A549 (cell line): Measurements from ENCODE around the gene KAT2A. TPM values are rescaled to one million over a fixed set of nuclear protein-coding genes. Genes with fewer than 3 reads are reported as not detected.

ENCODE experiments used
- ATAC-seq, 2 experiments: fragments of 200-7000 bp in 1 of 2; fragments of >200 bp in 1 of 2; cut with Nextera tagmentation in 1 of 2; cut with Tn5 transposase in 1 of 2; 3 replicates each; pipeline versions ENCODE4 v1.8.0 to v1.9.1; 2018 to 2020; ENCODE audit warnings: mild to moderate bottlenecking in 1 of 2, moderate library complexity in 1 of 2
- CTCF ChIA-PET: fragments of 300-600 bp; sonication (Branson Sonifier 250); formaldehyde crosslinking; extraction: SDS; loops from one replicate; lab custom pipeline; 2021; ENCODE audit warnings: antibody characterized with exemption, inconsistent platforms; lab: Yijun Ruan, JAX
- POLR2A ChIA-PET: fragments of 350-600 bp; formaldehyde crosslinking; extraction: SDS; loops from one replicate; lab custom pipeline; 2021; ENCODE audit warnings: antibody characterized with exemption, inconsistent platforms; lab: Yijun Ruan, JAX
- DNase-seq, 2 experiments: peaks; one replicate each; pipeline versions ENCODE4 v3.0.0 to v3.0.0-alpha.2; 2011 to 2016; ENCODE audit warnings: low read depth in 1 of 2, low spot score in 1 of 2
- FAIRE-seq: peaks from 2 replicates; lab custom pipeline; 2011; peaks lifted over from hg19 to GRCh38; lab: Jason Lieb, UNC
- H3K27ac ChIP-seq, 2 experiments: fragments of >200 bp; sonication (Bioruptor Twin); formaldehyde crosslinking; 3 replicates each; pipeline ENCODE4 v1.5.1; 2016 to 2017
- H3K4me1 ChIP-seq: fragments of >200 bp; sonication (Bioruptor Twin); formaldehyde crosslinking; 3 replicates; pipeline ENCODE4 v1.6.1; 2016
- H3K4me2 ChIP-seq: fragments of >200 bp; sonication (Bioruptor Twin); formaldehyde crosslinking; 3 replicates; pipeline ENCODE4 v1.6.1; 2016
- H3K4me3 ChIP-seq: fragments of >200 bp; sonication (Bioruptor Twin); formaldehyde crosslinking; 3 replicates; pipeline ENCODE4 v1.5.1; 2016
- H3K9me3 ChIP-seq: fragments of >200 bp; sonication (Bioruptor Twin); formaldehyde crosslinking; 3 replicates; pipeline ENCODE4 v1.6.1; 2016
- CBX2 ChIP-seq: fragments of 200-600 bp; sonication (generic); IDR thresholded peaks from 2 replicates; pipeline ENCODE4 v1.6.1; 2016; ENCODE audit warnings: low read depth, mild to moderate bottlenecking, borderline replicate concordance
- CBX8 ChIP-seq: fragments of 200-600 bp; sonication (generic); IDR thresholded peaks from 2 replicates; pipeline ENCODE4 v1.6.1; 2016
- CEBPB ChIP-seq, 2 experiments: fragments of >200 bp in 1 of 2; sonication (Bioruptor Twin) in 1 of 2; formaldehyde crosslinking in 1 of 2; IDR thresholded peaks; 2 replicates each; pipeline ENCODE4 v1.6.1; 2012 to 2016
- CTCF ChIP-seq: fragments of >200 bp; sonication (Bioruptor Twin); formaldehyde crosslinking; IDR thresholded peaks from 3 replicates; pipeline ENCODE4 v1.5.1; 2016
- EHF ChIP-seq: fragments of 250-450 bp; sonication (Bioruptor Pico); IDR thresholded peaks from 2 replicates; pipeline ENCODE4 v1.5.0; 2020; ENCODE audit warnings: mild to moderate bottlenecking
- ELK1 ChIP-seq: fragments of 150-350 bp; IDR thresholded peaks from 2 replicates; pipeline ENCODE4 v1.6.1; 2014; ENCODE audit warnings: low read depth, mild to moderate bottlenecking, low read length
- HES2 ChIP-seq: fragments of >200 bp; sonication (Bioruptor Twin); formaldehyde crosslinking; IDR thresholded peaks from 2 replicates; pipeline ENCODE4 v1.6.1; 2016
- HMGXB4 ChIP-seq: fragments of 250-450 bp; sonication (Bioruptor Pico); IDR thresholded peaks from 2 replicates; pipeline ENCODE4 v1.5.0; 2021; ENCODE audit warnings: mild to moderate bottlenecking, moderate library complexity, borderline replicate concordance
- HOXA7 ChIP-seq: fragments of 250-450 bp; sonication (Bioruptor Pico); IDR thresholded peaks from 2 replicates; pipeline ENCODE4 v1.5.0; 2020; ENCODE audit warnings: mild to moderate bottlenecking, moderate library complexity
- KDM1A ChIP-seq: fragments of 200-600 bp; sonication (generic); IDR thresholded peaks from 2 replicates; pipeline ENCODE4 v1.6.1; 2016; ENCODE audit warnings: low read depth, mild to moderate bottlenecking
- KDM5A ChIP-seq: fragments of 200-600 bp; sonication (generic); IDR thresholded peaks from 2 replicates; pipeline ENCODE4 v1.6.1; 2016; ENCODE audit warnings: antibody characterized with exemption, mild to moderate bottlenecking
- MAX ChIP-seq: IDR thresholded peaks from 2 replicates; pipeline ENCODE4 v1.6.1; 2012
- MAZ ChIP-seq: fragments of 150-350 bp; IDR thresholded peaks from 2 replicates; pipeline ENCODE4 v1.6.1; 2014; ENCODE audit warnings: antibody characterized with exemption, low read depth, low read length, borderline replicate concordance
- PBX3 ChIP-seq: IDR thresholded peaks from 2 replicates; pipeline ENCODE4 v1.6.1; 2012
- RAD21 ChIP-seq, 2 experiments: fragments of >200 bp in 1 of 2; sonication (Bioruptor Twin) in 1 of 2; formaldehyde crosslinking in 1 of 2; IDR thresholded peaks in 1 of 2; conservative IDR thresholded peaks in 1 of 2; 2 replicates in 1 of 2; 3 replicates in 1 of 2; pipeline ENCODE4 v1.6.1; 2012 to 2018; ENCODE audit warnings: inconsistent platforms in 1 of 2
- REST ChIP-seq: fragments of 200-600 bp; sonication (generic); IDR thresholded peaks from 2 replicates; pipeline ENCODE4 v1.6.1; 2016; ENCODE audit warnings: antibody characterized with exemption, mild to moderate bottlenecking, moderate library complexity
- SMC3 ChIP-seq: fragments of >200 bp; sonication (Bioruptor Twin); formaldehyde crosslinking; IDR thresholded peaks from 3 replicates; pipeline ENCODE4 v1.6.1; 2018; ENCODE audit warnings: inconsistent platforms
- TP53 ChIP-seq: fragments of 250-450 bp; sonication (Bioruptor Pico); IDR thresholded peaks from 2 replicates; pipeline ENCODE4 v1.5.0; 2021; ENCODE audit warnings: mild to moderate bottlenecking, moderate library complexity
- ZC3H11A ChIP-seq: fragments of 450-650 bp; IDR thresholded peaks from 2 replicates; pipeline ENCODE4 v1.6.1; 2014; ENCODE audit warnings: antibody characterized with exemption, mild to moderate bottlenecking
- ZFP36 ChIP-seq: fragments of 450-650 bp; IDR thresholded peaks from 2 replicates; pipeline ENCODE4 v1.6.1; 2014; ENCODE audit warnings: borderline replicate concordance; ENCODE audit not compliant: partially characterized antibody
- ZNF302 ChIP-seq: fragments of 250-450 bp; sonication (Bioruptor Pico); IDR thresholded peaks from 2 replicates; pipeline ENCODE4 v1.9.0; 2021; ENCODE audit warnings: inconsistent platforms, mild to moderate bottlenecking, moderate library complexity
- ZSCAN20 ChIP-seq: fragments of 250-450 bp; sonication (Bioruptor Pico); IDR thresholded peaks from 2 replicates; pipeline ENCODE4 v1.8.0; 2022; ENCODE audit warnings: mild to moderate bottlenecking, moderate library complexity
- WGBS: methylation state at CpG from one replicate; pipeline ENCODE4 v1.1.6; 2017; ENCODE audit errors: missing lambda C conversion rate; 5-methylcytosine and 5-hydroxymethylcytosine counted together
- polyA plus RNA-seq, 4 experiments: library from polyadenylated mRNA; depleted of rRNA in 3 of 4; stranded (reverse); fragments of >200 nt; fragmentation: RNase III in 1 of 4; extraction: RNeasy Plus Mini Kit Qiagen cat#74134 plus additional on column Dnase treatment in 1 of 4; gene quantifications; 2 replicates in 3 of 4; 3 replicates in 1 of 4; pipeline ENCODE4 v1.2.3, GENCODE V29; 2011 to 2017

KAT2A gene
- polyA plus RNA-seq, 2 of the 4 experiments (the other 2 are of a cell fraction): 42.2 to 68.1 TPM

GRCh38 chr17:42067371-42068091 is 53.6 kb downstream of the KAT2A start:
- 0 out of 3 replicates have a peak overlapping the region, but pooled peaks have one; percentile 22 for H3K4me2 ChIP-seq
- POLR2A ChIA-PET: interaction anchor here (0.6 kb wide), 1 partner anchor 26 kb away, joined by 3 read pairs; no protein-coding TSS in a partner anchor
- TF ChIP-seq SMC3 (peak; percentile 81), KDM5A (no peak), CTCF (peak; percentile 92), CEBPB (IDR thresholded peaks at IDR 0.05) (no peak), RAD21 (conservative IDR thresholded peaks at IDR 0.05 in 1 of 2, IDR thresholded peaks at IDR 0.05 in 1 of 2) (peak; percentile 59 to 67), MAX (no peak)
- CTCF ChIA-PET: interaction anchor here (0.6 to 16.9 kb wide), 28 partner anchors 10 to 970 kb away, joined by 3 to 454 read pairs (median 5); partner anchors contain the start of genes DHX58, KAT2A, NKIRAS2 and ZNF385C
- 34% methylated on average over 12 of the region's 12 CpGs for WGBS
- peak; percentile 68 to 79 for DNase-seq
- no peaks in the 10 kb centered on the region for H3K9me3 ChIP-seq
- no peak overlapping the region for H3K27ac ChIP-seq
- H3K4me1 ChIP-seq: peaks cover 4% of the 10 kb centered on the region; the same call in 2 of the 3 replicates
- H3K4me3 ChIP-seq: no peak overlapping the region
- FAIRE-seq: peak; percentile 72
- ATAC-seq: peak; percentile 62 to 84

- H3K4me2 ChIP-seq: no peak overlapping the region
- no peak overlapping the region for H3K4me3 ChIP-seq
- 64% methylated on average over 2 of the region's 2 CpGs for WGBS
- FAIRE-seq: no peak
- no peak for ATAC-seq
- no peak overlapping the region for H3K27ac ChIP-seq
- POLR2A ChIA-PET: interaction anchor here (0.6 kb wide), 1 partner anchor 38 kb away, joined by 4 read pairs; no protein-coding TSS in a partner anchor
- DNase-seq: no peak
- H3K9me3 ChIP-seq: no peaks in the 10 kb centered on the region
- TF ChIP-seq RAD21 (conservative IDR thresholded peaks at IDR 0.05 in 1 of 2, IDR thresholded peaks at IDR 0.05 in 1 of 2) (no peak), HMGXB4 (no peak), CEBPB (IDR thresholded peaks at IDR 0.05) (no peak), MAZ (no peak), HOXA7 (CRISPR knock-in tag) (no peak), REST (no peak), CBX2 (no peak), ZNF302 (CRISPR knock-in tag) (no peak), CBX8 (no peak), TP53 (CRISPR knock-in tag) (no peak), EHF (no peak), KDM1A (no peak), ELK1 (no peak), ZC3H11A (no peak), HES2 (no peak), ZFP36 (no peak), PBX3 (no peak), ZSCAN20 (CRISPR knock-in tag) (no peak)
- TF ChIP-seq, all 56 proteins: peak for 0
- no peaks in the 10 kb centered on the region; the same call in 2 of the 3 replicates for H3K4me1 ChIP-seq
- CTCF ChIA-PET: interaction anchor here (0.8 to 16.9 kb wide), 11 partner anchors 9 to 102 kb away, joined by 3 to 454 read pairs (median 13); partner anchors contain the start of genes DHX58, KAT2A, NKIRAS2 and ZNF385C
Measured at GRCh38 chr17:42065201-42065600, 56.0 kb downstream of the KAT2A start.
